GM19193 (cell line): ENCODE measurements around the gene TTC6.

ENCODE experiments used
- POLR2A ChIP-seq: IDR thresholded peaks from 4 replicates; pipeline ENCODE4 v1.6.1; 2011; ENCODE audit not compliant: insufficient read depth, insufficient read length; ENCODE audit errors: extremely low read depth

Gene TTC6

GRCh38 chr14:37594971-37595808 is at the start of gene TTC6, which contains the start of gene FOXA1:
TSS of gene TTC6 (plus strand) at chr14:37595629. CDS start at chr14:37622065, 26,436 bp downstream.
TSS of gene FOXA1 (minus strand) at chr14:37595249. CDS start at chr14:37594972, 277 bp downstream.
- TF ChIP-seq POLR2A = no peak

GRCh38 chr14:37546621-37547447 is 48.6 kb upstream of the TTC6 start:
- TF ChIP-seq POLR2A = no peak

GRCh38 chr14:37550511-37550910 is 44.9 kb upstream of the TTC6 start:
- TF ChIP-seq POLR2A = no peak

GRCh38 chr14:37551119-37551518 is 44.3 kb upstream of the TTC6 start:
- TF ChIP-seq POLR2A = no peak

- TF ChIP-seq POLR2A = no peak
Measured at GRCh38 chr14:37553935-37554550, 41.4 kb upstream of the TTC6 start.

- TF ChIP-seq POLR2A = no peak
Measured at GRCh38 chr14:37558740-37559139, 36.7 kb upstream of the TTC6 start.

- TF ChIP-seq POLR2A = no peak
Measured at GRCh38 chr14:37559386-37559785, 36.0 kb upstream of the TTC6 start.

GRCh38 chr14:37563189-37563588 is 32.2 kb upstream of the TTC6 start:
- no peak for TF ChIP-seq POLR2A

GRCh38 chr14:37565550-37565949 is 29.9 kb upstream of the TTC6 start:
- no peak for TF ChIP-seq POLR2A

- no peak for TF ChIP-seq POLR2A
Measured at GRCh38 chr14:37566811-37567371, 28.5 kb upstream of the TTC6 start.

GRCh38 chr14:37569729-37570128 is 25.7 kb upstream of the TTC6 start:
- no peak for TF ChIP-seq POLR2A

GRCh38 chr14:37571391-37571790 is 24.0 kb upstream of the TTC6 start:
- TF ChIP-seq POLR2A = no peak

GRCh38 chr14:37573356-37573755 is 22.1 kb upstream of the TTC6 start:
- no peak for TF ChIP-seq POLR2A

GRCh38 chr14:37579274-37579673 is 16.2 kb upstream of the TTC6 start:
- no peak for TF ChIP-seq POLR2A

- no peak for TF ChIP-seq POLR2A
Measured at GRCh38 chr14:37580146-37580545, 15.3 kb upstream of the TTC6 start.
